Renal cortex interstitium (tissue), 11 donors: ENCODE results near the gene RAMACL. TPM values are rescaled to one million over a fixed set of nuclear protein-coding genes. Genes with fewer than 3 reads are reported as not detected.
"Not testable (repeated sequence)": the region's sequence is repeated elsewhere in the genome, so short reads cannot be mapped to it uniquely, and the experiment has no call there.

Source experiments
- DNase-seq, 11 donors: peaks; one replicate each; pipeline ENCODE4 v3.0.0-alpha.2; 2013; ENCODE audit warnings: low read depth in 9 of 11, low spot score in 4 of 11; ENCODE audit errors: extremely low read depth in 1 of 11
- polyA plus RNA-seq, 3 donors: library from polyadenylated mRNA; unstranded; fragments of 120-200 nt; gene quantifications; one replicate each; pipeline ENCODE4 v1.2.1, GENCODE V29; 2013; ENCODE audit not compliant: insufficient read length in 3 of 3

The RAMACL gene
- polyA plus RNA-seq, 3 donors: 0.14 to 0.26 (median 0.18) TPM

DNA sequence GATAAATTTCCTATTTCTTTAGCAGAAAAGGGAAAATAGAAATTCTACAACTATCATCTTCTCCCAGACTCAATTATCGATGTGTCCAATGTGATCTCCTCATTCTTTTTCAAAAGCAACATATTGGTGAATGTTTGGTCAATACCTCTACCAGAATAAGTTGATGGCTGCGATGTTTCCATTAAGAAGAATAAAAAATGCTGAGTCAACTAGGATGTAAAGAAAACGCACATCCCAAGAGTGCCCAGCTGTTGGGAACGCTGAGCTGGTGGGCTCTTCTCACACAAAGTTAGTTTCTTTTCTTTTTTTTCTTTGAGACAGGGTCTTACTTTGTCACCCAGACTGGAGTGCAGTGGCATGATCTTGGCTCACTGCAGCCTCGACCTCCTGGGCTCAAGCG is 39.8 kb downstream of the RAMACL start:
- DNase-seq: no peak

DNA sequence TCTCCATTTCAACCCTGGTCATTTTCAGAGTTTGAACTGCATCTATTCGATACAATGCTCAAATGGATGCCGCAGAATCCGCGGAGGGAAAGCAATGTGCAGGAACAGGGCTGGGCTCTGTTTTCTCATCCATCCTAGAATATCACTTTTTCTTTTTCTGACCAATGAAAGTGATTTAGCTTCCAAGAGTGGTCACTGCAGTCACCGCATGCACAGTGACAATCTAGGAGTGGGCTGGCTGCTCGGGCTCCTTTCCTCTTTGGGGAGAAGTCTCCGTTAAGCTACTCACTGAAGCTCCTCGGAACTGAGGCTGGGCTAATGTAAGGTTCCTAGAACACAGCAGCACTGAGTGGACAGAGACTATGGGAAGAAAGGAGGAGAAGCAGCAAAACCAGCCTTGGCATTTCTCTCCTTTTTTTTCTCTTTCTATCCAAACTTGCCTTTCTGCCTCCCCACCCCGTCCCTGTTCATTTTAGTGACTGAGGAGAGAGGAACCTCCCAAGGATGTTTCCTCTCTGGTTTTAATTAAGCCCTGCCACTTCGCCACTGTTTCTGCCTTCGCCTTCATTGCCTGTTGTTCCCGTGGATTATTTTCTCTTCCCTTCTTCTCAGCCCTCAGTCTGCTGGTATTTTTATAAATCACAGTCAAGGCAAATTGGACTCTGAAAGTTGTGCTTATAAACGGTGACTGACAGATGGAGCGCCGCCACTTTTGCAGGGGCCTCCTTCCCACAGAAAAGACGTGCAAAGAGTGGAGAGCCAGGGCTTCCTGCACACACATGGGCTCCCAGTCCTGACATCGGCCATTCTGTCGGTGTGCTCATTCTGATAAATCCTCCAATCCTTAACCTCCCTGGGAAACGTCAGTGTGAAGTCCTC is 41.1 kb downstream of the RAMACL start:
- no peak for DNase-seq

DNA sequence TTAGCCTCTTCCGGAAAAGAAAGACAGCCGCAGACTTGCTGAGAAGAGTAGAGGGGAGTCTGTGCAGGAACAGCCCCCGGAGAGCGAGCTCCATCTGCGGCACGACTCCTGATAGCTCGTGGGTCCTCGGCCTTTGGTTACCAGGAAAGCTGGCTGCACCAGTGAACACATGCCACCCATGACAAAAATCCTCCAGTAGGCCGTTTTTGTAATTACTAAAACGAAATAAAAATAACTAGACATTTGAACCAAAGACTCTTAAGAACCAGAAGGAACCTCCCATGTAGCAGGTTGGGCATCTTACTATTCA is 42.2 kb downstream of the RAMACL start:
- no peak for DNase-seq

DNA sequence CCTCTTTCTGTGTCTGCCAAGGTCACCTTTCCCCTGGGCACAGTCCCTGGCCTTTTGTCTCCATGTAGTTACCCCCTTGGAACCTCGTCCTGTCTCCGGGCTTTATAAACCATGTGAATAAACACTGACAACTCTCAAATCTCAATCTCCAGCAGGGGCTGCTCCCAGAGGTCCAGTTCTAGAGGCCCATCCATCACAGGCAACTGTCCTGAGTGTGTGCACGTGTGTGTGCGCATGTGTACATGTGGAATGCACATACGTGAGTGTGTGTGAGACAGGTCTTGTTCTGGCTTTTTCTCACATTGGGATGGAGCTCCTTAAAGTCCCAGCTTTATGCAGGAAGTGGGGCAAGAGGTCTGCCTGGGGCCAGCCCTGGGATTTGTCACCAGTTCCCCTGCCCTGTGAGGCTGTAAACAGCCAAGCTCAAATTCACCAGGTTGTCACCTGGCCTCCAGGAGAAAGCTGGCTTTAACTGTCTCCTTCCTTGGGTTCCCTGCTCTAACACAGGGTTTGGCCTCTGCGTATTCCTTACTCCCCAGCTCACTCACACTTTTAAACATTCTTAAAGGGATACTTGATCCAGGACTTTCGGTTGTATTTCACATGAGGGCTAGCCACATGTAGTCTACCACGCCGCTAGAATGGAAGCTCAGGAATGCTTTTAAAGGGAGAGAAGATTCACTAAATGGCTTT is 42.7 kb downstream of the RAMACL start:
- no peak for DNase-seq

DNA sequence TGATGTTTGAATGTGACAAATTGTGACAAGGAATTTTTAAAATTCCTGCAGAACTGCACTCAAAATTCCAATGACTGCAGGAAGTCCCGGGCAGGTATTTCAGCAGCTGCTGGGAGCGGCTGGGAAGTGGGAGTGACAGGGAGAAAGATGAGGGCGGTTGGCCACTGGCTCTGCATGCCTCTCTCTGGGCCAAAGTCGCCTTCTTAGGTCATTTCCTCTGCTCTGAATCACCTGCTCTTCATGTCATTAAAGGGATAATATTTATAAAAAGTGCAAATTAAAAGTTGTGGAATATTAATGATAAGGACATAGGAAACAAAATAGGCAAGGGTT is 43.9 kb downstream of the RAMACL start:
- DNase-seq: no peak

DNA sequence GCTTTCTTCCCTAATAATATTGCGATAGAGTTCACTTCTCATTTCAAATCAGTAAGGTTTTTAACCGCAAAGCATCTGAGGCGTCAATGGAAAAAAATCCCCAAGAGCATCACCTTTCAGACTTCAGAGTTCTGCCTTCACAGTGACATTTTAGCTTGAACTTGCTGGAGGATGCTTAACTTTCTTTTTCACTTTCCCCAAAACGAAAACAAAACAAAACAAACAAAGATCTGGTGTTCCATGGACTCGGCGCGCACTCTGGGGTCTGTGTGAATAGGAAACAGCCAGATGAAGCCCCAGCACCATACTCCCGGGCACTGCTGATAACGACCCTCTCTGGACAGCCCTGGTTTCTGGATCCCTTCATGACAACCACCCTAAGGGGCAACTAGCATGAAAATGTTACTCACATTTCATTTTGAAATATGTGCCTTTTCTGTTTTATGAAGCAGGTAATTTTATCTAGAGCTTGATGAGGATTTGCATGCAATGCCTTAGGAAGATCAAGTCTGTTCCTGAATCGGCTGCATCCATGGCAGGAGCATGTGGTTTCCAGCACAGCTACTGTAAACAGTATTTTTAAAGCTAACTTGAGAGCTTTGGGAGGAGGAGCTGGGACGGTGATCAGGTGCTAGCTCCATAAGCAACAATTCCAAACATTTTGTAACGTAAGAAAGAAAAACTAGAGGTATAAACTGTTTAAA is 44.5 kb downstream of the RAMACL start:
- DNase-seq: no peak

DNA sequence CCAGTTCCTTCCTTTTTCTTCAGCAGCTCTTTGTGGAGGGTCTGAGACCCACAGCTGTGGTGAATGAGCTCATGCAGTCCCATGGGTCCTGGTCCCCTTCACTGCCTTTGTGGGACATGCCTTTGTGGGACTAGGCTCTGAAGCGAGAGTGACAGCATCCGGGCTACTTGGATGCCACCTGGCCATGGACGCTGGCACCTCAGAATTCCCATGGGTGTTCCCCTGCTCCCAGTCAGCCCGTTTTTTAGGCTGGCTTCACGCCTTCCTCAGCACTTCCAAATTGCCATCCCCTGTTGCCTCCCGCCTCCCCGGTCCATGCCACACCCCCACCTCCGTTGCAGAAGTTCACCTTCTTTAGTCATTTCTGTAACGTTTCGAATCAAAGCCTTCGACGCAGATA is 45.1 kb downstream of the RAMACL start:
- no peak for DNase-seq

DNA sequence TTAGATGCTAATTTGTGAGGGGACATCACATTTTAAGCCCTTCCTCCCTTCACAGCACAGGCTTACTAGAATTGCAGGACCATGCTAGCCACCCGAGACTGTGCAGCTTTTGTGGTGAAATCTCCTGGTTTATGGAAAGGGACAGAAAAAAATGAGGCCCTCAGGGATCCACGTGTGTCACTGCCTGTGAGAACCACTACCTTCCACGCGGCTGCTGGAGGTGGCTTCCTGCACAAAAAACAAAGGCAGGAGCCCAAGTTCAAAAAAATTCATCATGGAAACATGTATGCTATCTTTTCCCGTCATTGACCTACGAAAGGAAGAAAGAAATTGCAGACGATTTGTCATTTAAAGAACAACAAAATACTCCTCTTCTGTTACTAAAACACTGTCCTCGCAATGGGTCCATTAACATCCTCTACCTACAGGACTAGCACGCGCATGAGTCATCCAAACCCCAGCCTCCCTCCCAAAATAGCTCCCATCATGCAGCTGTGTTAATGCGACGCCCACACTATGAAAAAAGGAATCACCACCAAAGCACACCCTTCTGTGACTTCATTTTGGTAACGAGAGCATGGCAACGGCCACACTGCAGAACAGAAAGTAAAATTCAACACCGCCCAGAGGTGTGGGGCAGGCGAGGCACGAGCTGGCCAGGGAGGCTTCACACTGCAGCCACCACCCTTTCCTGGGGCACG is 45.7 kb downstream of the RAMACL start:
- no peak for DNase-seq

DNA sequence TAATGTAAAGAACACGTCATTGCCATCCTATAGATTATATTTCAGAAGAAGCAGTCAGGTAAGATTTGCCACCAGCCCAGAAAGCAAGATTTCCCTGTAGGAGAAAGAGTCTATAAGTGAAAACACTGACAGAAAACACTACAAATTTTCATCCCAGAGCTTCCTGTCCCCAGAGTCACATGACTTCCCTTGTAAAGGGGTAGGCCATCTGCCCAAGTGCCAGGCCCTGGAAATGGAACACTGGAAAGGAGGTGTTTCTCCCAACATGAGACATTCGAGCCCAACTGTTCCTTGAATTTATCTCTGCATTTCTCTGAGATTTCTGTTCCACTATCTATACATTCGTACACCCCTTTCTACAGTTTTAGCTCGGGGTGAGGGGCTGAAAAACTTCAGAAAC is 46.9 kb downstream of the RAMACL start:
- no peak for DNase-seq

DNA sequence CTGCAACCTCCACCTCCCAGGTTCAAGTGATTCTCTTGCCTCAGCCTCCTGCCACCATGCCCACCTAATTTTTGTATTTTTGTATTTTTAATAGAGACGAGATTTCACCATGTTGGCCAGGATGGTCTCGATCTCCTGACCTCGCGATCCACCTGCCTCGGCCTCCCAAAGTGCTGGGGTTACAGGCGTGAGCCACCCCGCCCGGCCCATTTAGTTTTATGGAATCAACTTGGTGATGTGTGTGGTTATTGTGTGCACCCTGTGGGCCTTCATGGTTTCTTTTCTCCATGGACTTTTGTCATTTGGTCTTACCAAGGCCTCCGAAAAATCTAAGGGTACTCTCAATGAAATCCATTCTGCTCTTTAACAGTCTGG is 47.5 kb downstream of the RAMACL start:
- DNase-seq: not testable (repeated sequence)

DNA sequence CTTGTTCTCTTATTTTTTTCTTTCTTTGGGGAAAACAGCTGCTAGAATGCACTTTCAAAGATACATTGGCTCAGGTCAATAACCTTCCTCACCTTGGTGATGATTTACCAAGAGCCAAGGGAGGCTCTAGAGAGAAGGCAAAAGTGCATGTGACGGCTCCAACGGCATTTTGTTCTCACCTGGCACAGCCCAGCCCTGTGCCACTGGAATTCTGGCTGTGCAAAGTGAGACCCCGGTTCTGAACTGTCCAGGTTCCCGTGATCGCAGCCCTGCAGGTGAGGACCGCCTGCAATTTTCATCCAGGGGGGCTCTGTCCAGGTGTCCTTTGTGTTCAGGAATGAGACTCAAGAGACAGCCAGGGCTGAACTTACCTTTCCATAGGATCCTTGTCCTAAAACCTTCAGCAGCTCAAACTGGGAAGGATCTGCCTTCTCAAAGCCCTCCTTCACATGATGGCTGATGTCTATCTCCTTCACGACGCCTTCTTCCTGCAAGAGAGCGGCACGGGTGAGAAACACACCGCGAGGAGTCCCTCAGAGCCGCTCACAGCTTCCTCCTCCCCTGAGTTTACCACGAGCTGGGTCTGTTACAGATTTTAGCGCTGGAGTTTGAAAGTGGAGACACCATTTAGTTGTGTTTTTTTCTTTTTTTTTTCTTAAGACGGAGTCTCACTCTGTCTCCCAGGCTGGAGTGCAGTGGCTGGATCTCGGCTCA is 48.0 kb downstream of the RAMACL start:
- DNase-seq: no peak

DNA sequence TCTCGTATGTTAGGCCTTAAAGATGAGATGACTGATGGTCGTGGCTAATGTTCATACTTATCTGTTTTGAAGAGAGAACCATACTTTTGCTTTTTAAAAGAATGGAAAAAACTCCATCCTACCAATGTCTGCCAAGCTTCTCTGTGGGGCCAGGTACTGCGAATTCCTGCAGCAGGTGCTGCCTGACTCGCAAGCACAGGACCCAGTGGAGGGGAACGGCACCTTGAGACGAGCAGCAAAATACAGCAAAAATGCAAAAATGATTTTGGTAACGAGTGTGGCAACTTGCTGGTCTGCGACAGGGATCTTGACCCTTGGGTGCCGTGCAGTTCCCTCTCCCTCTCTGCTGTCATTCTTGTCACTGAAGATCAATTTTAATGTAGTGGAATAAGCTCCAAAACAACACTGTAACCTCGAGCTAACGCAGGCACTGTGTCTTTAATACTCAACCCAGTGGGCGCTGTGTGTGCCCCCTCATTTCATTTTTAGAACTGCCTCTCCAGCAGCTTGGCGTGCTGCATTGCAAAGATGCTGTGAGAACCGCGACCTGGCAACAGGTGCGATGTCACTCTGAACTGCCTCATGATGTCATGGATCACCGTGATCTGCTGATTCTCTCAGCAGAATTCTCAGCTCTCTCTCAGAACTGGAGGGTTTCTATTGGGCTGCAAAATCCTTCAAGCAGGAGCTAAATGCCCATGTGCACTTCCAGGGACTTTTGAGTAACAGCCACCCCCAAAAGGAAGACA is 51.6 kb downstream of the RAMACL start:
- no peak for DNase-seq

DNA sequence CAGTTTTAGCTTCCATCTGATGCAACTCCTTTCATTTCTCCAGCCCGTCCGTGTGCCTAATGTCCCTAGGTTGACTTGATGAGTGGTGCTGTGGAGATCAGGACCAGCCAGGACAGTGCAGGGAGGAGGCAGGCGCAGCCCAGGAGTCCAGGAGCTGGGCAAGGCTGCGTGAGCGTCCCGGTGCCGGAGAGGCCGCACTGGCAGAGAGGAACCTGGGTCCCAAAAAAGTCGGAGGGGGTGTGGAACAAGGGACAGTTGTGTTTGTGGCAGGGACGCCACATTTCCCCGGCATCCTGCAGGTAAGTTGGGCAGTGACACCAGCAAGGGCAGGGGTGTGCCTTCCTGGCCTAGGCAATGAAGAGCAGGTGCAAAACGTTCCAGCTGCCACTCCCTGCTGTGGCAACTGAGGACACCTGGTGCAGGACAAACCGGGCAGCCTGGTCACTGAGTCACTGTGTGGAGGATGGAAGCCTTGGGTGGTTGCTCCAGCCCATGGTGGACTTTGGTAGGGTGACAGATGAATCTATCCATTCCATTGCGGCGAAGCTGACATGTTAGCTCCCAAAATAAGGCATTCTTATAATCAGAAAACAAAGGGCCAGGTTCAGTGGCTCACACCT is 53.2 kb downstream of the RAMACL start:
- no peak for DNase-seq

Other genes with a start within 250 kb of the RAMACL start
- 10 to 100 TPM; 59.6 to 81.0 (median 68.2) TPM for gene SFT2D1, start 244.1 kb downstream of the RAMACL start, polyA plus RNA-seq
- 10 to 100 TPM; 67.9 to 99.8 (median 73.5) TPM for gene MPC1, start 203.7 kb downstream of the RAMACL start, polyA plus RNA-seq
- gene RPS6KA2, start 40.6 kb upstream of the RAMACL start, polyA plus RNA-seq: 10 to 100 TPM; 28.3 to 30.6 (median 29.5) TPM